T1000 (cell line): Measurements from ENCODE around the gene MEOX2.

Source experiments
- DNase-seq: peaks from one replicate; lab custom pipeline; 2025; ENCODE audit warnings: mixed read lengths; lab: John Stamatoyannopoulos, UW

MEOX2 gene

DNA sequence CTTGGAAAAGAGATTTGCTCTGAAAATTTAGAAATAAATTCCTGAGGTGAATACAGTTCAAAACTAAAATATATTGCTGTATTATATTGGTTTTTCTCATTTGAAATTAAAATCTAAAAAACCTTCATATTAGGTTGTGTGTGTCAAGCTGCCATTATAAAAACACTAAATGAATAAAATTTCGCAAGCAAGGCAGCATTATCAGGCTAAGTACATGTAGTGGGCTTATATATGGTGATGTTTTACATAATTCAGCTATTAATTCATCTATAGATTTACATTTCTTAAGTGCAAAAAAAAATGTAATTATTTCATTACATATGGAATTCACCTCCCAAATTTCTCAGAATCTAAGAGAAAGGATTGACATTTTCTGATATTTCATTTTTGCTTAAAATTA is 5.3 kb downstream of the MEOX2 start:
- no peak for DNase-seq

DNA sequence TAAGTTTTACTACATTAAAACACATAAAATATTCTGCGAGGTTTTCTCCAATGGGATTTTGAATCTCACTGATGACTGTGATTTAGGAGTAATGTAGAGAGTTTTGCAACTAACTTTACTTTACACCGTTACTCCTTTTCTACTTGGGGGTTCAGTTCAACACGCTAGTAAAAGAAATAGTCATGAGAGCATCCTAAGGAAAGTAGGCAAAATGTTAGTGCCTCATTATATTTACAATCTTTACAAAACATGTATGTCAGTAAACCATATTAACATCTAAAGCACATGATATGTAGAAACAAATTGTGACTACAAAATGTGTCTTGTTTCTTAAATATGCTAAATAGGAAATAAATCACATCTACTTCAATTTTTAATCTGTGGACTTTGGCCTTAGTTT is 6.0 kb downstream of the MEOX2 start:
- DNase-seq: no peak

DNA sequence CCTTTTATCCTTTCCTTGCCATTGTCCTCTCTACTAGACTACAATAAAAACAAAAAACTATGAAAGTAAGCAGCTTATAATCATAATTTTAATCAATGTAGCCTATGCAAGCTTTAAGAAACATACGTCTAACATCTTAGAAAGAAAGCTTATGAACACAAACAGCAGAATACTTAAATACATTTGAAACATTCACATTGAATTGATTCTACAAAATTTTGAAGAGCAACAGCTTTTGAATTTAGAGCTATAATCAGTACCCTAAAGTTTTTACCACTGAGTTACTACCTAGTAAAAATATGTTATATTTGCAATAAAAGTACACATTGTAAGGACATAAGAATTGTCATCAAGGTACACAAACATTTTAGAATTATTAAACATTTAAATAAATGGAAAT is 7.2 kb downstream of the MEOX2 start:
- DNase-seq: no peak

GRCh38 chr7:15678653-15679052 is 7.8 kb downstream of the MEOX2 start:
- no peak for DNase-seq

GRCh38 chr7:15675379-15675778 is 11.1 kb downstream of the MEOX2 start:
- DNase-seq: no peak

- no peak for DNase-seq
Observed at GRCh38 chr7:15674586-15674985, 11.9 kb downstream of the MEOX2 start.

GRCh38 chr7:15669443-15670090 is 16.9 kb downstream of the MEOX2 start:
- no peak for DNase-seq

DNA sequence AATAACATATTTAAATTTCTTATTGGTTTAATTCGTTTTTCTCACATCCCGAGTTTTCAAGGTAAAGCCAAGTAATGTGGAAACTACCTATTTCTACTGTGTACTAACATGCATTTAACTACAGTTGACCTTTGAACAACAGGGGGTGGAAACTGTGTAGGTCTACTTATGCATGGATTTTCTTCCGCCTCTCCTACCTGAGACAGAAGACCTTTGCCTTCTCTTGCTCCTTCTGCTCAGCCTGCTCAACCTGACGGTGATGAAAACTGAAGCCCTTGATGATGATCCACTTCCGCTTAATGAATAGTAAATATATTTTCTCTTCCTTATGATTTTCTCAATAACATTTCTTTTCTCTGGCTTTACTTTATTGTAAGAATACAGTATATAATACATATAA is 18.5 kb downstream of the MEOX2 start:
- DNase-seq: no peak

GRCh38 chr7:15662451-15662850 is 24.0 kb downstream of the MEOX2 start:
- DNase-seq: no peak

DNA sequence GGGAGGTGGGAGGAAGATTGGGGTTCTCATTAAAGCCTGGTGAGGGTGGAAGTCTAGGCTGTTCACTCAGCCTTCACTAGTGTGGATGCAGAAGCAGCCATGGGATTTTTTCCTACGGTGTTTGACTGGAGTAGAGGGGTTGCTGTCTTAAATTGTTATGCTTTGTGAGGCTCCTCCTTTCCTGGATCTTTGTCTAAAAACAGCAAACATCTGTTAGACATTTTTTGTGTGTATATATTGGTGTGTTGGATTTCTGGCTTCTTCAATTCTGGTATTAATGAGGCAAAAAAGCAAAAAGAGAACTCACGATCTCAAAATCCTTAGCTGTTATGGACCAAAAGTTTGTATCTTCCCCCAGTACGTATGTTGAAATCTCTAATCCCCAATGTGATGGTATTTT is 28.2 kb downstream of the MEOX2 start:
- no peak for DNase-seq

GRCh38 chr7:15652776-15653290 is 33.6 kb downstream of the MEOX2 start:
- DNase-seq: no peak

GRCh38 chr7:15651693-15652092 is 34.8 kb downstream of the MEOX2 start:
- DNase-seq: no peak

- no peak for DNase-seq
Observed at GRCh38 chr7:15650787-15651186, 35.7 kb downstream of the MEOX2 start.

DNA sequence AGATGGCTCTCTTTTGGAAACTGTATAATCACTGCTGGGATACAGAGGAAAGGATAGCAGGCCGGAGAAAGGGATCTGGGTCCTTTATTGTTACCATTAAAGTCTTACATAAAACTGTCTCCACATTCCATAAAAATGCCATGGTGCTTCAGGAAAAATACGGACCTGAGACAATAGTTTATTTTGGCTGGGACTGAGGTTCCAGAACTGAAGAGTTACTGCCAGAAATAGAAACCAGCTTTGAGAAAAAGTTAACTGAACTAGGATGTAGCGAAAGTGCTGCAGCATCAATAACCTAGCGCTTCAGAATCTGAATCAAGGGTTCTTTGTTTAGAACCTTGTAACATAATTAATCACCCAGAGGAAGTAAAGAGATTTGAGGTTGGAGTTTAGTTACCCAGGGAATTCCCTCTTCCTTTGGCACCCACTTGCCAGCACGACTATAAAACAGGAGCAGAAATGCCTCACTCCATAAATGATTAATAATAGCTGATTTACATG is 38.0 kb downstream of the MEOX2 start:
- DNase-seq: no peak

GRCh38 chr7:15647309-15647708 is 39.2 kb downstream of the MEOX2 start:
- DNase-seq: no peak

DNA sequence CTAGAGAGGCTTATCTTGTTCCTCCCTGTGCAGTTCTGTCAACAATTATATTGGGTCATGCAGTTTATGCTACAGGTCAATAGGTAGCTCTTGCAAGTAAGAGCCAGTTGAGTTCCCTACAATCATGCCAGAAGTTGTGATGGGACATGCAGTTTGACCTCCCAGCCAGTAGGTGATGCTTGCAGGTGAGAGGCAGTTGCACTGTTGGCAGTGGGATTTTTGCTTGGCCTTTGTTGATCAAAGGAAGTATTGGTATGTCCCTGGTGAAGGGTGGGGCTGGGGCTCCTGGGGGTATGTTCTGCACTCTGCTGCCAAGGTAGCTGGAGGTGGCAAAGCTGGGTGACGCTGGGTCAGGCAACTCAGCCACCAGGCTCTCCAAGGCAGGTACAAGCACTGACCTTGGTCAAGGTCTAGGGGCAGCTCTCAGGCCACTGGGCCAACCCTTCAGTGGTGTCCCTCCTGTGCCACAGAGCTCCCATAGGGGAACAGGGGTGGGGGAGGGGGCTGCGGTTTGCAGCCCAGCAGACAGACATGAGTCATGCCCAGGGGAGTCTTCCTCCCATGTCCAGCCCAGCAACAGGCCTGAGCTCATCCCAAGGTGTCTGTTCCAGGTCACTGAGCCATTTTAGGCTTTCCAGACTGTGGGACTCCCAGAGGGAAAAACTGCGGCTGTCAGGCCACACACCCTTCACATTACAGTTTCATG is 43.3 kb downstream of the MEOX2 start:
- DNase-seq: no peak

DNA sequence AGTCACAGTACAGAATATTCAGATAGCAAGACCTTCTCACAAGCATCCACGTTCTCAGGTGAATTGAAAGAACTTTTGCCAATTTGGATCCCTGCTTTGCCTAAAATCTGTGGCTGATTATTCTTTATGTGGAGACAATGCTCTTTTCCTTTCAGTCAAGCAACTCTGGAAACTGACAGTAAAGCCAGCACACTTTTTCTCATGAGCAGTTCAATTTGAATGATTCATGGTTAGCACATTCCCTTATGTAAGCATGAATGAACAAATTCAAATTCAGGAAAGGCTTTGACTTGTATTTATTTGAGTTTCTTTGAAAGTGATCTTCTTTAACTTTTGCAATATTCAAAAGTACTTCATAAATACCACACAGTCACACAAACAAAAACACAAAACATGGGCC is 57.6 kb downstream of the MEOX2 start:
- DNase-seq: no peak

- no peak for DNase-seq
Observed at GRCh38 chr7:15626041-15626440, 60.4 kb downstream of the MEOX2 start.

GRCh38 chr7:15625466-15625865 is 61.0 kb downstream of the MEOX2 start:
- DNase-seq: no peak

- DNase-seq: no peak
Observed at GRCh38 chr7:15621468-15621867, 65.0 kb downstream of the MEOX2 start.

GRCh38 chr7:15620491-15621185 is 65.8 kb downstream of the MEOX2 start:
- no peak for DNase-seq

GRCh38 chr7:15618275-15618674 is 68.2 kb downstream of the MEOX2 start:
- no peak for DNase-seq

GRCh38 chr7:15612205-15612604 is 74.3 kb downstream of the MEOX2 start:
- no peak for DNase-seq
